ENCODE results near the gene TXNIP.

DNA sequence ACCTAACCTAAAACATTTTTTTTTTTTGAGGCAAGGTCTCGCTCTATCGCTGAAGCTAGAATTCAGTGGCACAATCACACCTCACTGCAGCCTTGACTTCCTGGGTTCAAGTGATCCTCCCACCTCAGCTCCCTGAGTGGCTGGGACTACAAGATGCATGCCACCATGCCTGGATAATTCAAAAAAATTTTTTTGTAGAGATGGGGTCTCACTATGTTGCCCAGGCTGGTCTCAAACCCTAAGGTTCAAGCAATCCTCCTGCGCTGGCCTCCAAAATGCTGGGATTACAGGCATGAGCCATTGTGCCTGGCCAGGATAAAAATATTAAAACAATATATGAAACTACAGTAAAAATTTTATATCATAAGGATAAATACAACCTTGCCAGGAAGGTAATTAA lies 43.5 kb downstream of the TXNIP start:
- TF ChIP-seq, protein P1, sequence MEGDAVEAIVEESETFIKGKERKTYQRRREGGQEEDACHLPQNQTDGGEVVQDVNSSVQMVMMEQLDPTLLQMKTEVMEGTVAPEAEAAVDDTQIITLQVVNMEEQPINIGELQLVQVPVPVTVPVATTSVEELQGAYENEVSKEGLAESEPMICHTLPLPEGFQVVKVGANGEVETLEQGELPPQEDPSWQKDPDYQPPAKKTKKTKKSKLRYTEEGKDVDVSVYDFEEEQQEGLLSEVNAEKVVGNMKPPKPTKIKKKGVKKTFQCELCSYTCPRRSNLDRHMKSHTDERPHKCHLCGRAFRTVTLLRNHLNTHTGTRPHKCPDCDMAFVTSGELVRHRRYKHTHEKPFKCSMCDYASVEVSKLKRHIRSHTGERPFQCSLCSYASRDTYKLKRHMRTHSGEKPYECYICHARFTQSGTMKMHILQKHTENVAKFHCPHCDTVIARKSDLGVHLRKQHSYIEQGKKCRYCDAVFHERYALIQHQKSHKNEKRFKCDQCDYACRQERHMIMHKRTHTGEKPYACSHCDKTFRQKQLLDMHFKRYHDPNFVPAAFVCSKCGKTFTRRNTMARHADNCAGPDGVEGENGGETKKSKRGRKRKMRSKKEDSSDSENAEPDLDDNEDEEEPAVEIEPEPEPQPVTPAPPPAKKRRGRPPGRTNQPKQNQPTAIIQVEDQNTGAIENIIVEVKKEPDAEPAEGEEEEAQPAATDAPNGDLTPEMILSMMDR (IDR thresholded peaks at IDR 0.05): no peak
- TF ChIP-seq POLR2A (IDR thresholded peaks at IDR 0.05): no peak
